D341Med (cell line): Measurements from ENCODE around the gene TNS4.

Experiments used
- DNase-seq: peaks from one replicate; pipeline ENCODE4 v3.0.0; 2012; ENCODE audit warnings: low spot score

Gene TNS4

DNA sequence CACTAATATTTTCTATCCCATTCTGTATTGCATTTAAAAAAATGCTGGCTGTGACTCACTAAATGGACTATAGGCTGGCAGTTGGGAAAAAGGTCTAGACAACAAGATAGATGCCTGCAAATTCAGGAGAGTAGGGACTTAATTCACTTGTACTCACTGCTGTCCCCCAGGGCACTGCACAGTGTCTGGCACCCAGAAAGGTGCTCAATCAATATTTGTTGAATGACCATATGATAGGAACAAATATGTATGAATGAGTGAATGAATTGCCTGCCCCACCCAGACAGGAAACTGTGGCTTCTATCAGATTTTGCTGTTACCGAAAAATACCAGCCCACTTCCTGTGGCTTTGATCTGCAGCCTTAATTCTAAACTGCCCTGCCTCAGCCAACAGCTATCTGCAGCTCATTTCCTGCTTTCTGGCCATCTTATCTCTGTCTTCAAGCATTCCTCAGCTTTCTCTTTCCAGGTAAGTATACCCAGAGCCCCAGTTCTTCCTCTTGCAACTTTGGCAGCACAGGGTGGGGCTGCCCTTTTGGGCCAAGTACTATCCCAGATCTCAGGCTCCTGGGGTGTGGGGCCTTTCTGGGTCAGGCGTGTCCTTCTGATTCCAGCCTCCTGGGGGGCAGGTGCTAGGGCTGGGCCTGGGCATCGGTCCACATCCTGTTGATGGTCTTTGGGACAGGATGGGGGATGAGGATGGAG lies 15.3 kb upstream of the TNS4 start:
- no peak for DNase-seq

DNA sequence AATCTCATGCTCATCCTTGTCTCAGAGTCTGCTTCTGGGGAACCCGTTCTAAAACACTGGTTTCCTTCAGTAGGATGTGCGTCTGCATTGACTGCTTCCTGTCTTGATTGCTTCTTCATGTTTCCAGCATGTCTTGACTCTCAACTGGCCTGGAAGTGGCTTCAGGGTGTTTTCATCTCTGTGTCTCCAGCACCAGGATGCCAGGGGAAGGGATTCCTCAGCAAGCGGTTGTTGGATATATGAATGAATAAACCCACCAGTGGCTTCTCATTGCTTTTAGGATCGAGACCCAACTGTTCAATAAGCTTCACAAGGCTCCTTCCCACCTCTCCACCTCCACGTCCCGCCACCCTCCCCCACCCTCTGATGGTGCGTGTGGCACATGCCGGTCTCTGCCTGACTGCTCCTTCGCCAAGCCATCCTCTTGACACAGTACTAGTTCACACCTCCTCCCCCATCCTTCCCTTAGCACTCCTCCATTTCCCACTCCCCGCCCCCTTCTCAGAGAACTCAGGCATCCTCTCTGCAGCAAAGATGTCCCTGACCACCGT lies 14.1 kb upstream of the TNS4 start:
- no peak for DNase-seq

DNA sequence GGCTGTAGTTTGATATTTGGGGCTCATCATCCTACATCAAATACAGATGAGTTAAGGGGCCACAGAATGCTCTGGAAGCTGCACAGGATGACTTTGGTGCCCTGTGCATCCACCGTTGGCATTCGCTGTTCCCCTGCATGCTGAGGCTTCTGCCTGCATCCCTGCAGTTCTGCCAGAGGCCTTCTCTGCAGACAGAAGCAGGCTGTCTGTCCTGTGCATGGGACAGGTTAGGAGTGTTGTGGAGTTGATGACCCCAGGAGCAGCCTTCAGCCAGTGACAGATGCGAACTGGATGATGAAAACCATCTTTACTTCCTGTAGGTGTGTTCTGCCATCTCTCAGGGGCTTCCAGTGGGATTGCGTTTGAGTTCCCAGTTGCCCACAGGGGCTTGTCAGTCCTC lies 13.6 kb upstream of the TNS4 start:
- DNase-seq: no peak

DNA sequence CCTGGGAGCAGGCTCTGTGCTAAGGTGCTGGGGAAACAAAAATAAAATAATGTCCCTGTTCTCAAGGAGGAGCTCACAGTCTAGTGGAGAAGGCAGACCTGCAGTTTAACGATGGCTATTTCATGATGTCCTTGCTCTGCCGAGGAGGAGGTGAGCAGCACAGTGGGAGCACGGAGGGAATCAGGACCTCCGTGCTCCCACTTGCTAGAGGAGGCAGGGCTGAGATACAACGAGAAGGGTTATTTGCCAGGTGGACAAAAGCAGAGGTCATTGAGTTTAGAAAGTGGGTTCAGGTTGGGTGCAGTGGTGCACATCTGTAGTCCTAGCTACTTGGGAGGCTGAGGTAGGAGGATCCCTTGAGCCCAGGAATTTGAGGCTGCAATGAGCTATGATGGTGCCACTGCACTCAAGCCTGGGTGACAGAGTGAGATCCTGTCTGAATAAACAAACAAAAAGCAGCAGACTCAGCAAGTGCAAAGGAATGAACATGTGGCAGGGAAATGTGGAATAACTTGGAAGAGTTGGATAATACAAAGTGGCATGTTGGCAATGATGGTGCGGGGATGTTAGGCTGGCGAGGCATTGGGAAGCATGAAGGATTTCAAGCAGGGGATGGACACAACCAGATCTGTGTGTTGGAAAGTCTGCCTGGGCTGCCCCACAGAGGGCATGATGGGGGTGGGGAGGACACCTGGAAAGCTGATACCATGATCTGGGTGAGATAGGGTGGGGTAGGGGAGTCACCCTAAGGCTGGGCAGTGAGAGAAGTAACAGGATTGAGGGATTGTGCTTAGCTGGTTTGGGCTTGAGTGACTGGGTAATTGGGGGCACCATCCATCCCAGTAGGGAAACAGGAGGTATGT lies 12.8 kb upstream of the TNS4 start:
- DNase-seq: no peak

DNA sequence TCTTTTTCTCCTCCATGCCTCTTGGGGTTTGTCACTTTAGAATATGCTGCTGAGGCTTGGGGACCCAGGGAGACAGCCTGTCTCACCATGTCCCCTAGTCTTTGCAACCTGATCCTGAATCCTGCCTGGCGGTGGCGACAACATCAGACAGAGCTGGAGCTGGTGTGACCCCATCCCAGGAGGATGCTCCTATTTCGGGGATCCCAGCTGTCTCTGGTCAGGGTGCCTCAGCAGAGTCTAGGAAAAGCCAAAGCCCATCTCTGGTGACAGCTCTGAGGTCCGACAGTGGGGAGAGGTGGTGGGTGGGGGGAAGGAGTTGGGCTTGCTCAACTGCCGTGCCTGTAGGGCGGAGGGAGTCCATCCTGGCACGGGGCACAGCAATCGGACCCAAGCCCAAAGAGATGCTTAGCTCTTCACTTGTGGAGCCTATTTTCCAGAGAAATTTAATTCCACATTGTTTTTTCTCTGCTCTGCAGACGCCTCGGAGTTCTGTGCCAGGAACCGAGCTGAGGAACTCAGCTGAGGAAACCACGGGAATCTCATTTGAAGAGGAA lies 10.3 kb upstream of the TNS4 start:
- no peak for DNase-seq

GRCh38 chr17:40511136-40511535 lies 9.7 kb upstream of the TNS4 start:
- DNase-seq: no peak

DNA sequence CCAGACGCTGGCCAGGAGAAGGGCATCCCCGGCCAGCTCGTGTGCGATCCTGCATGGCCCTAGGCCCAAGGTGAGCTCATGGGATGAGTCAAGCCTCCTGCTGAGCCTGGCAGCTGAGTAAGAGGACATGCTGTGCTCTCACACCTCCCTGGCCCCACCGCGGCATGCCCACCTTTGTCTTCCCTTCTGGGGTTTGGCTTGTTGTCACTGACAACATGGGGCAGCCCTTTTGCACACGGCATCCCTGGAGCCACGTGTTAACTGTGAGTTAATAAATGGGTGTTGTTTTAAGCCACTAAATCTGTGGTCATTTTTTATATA lies 8.9 kb upstream of the TNS4 start:
- DNase-seq: no peak

- no peak for DNase-seq
Observed at GRCh38 chr17:40509626-40510327, 8.4 kb upstream of the TNS4 start.

- DNase-seq: no peak
Observed at GRCh38 chr17:40506786-40507185, 5.4 kb upstream of the TNS4 start.

- no peak for DNase-seq
Observed at GRCh38 chr17:40503154-40503553, 1.7 kb upstream of the TNS4 start.

DNA sequence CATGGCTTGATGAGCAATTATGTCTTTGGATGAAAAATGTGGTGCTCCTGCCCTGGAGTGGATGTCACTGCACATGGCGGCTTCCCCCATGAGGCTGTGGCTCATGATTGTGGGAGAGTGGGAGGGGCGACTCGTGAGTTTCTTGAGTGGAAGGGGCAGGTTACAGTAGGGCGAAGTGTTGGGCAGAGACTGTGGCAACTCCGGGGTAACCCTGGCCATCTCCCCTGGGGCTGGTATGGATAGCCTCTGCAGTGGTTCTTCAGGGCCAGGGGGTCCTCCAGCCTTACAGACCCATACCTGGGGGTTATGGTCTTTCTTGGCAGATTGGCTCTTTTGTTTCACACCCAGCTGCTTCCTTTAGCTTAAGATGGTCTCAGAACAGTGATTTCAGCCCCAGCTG lies 1.3 kb upstream of the TNS4 start:
- no peak for DNase-seq

GRCh38 chr17:40500709-40501108 lies 714 bp downstream of the TNS4 start:
- no peak for DNase-seq

- DNase-seq: no peak
Observed at GRCh38 chr17:40500190-40500589, 1.2 kb downstream of the TNS4 start.

GRCh38 chr17:40499551-40500189 lies 1.8 kb downstream of the TNS4 start:
- DNase-seq: peak; percentile 77

DNA sequence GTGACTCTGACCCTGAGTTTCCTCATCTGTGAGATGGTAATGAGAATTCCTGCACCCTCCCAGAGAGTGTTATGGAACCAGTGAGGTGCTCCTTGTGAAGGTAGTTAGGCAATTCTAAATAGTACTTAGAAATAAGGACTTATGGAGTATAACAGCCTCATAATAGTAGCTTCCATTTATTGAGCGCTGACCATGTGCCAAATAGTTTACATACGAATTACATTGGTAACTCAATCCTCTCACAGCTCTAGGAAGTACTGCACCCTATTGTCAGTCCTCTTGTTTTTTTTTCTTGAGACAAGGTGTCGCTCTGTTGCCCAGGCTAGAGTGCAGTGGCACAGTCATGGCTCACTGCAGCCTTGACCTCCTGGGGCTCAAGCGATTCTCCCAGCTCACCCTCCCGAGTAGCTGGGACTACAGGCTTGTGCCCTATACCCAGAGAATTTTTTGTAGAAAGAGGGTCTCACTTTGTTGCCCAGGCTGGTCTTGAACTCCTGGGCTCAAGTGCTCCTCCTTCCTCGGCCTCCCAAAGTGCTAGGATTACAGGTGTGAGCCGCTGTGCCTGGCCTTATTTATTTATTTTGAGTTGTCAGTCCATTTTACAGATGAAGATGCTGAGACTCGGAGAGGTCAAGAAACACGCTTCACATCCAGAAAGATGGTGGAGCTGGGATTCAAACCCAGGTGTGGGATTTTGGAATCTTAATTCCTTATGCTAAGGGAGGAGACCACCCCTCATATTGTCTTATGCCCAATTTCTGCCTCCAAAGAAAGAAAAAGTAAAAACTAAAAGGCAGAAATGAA lies 2.9 kb downstream of the TNS4 start:
- DNase-seq: no peak

DNA sequence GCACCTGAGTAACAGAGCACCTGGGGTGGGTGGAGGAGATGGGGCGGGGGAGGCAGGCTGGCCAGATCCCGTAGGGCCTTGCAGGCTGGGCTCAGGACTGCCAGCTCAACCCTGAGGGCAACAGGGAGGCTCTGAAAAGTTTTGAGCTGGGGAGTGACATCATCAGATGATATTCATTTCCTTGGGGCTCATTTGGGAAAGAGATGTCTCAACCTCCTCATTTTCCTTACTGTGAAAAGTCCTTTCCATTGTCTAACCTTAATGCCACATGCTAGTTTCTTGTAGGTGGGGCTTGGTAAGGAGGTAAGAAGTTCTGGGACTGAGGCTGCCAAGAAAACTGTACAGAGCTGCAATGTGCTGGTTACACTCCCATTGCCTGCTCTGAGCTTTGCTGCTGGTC lies 3.7 kb downstream of the TNS4 start:
- DNase-seq: no peak

DNA sequence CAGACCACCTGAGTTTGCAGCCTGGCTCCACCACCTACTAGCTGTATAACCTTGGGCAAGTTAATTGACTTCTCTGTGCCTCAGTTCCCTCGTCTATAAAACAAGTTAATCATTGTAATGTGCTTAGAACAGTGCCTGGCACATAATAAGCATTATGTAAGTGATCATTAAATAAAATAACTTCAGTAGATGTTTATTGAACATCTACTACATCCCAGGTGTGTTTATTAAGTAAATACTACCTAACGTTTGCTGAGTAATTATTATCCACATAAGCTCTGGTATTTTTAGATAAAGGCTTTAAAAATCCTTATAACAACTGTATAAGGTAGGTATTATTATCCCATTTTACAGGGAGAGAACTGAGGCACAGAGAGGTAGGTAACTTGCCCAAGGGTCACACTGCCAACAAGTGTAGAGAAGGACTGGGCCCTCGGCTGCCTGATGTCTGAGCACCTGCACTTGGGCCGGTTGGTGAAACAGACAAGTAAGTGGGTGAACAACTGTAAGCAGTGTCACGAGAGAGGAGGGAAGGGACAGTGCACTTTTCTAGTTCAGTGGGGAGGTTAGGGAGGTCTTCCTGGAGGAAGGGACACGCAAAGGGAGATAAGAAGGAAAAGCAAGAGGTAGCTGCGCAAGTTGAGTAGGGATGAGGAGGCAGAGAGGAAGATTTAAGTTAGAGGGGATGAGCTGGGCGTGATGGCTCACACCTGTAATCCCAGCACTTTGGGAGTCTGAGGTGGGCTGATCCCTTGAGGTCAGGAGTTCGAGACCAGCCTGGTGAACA lies 4.6 kb downstream of the TNS4 start:
- DNase-seq: no peak

DNA sequence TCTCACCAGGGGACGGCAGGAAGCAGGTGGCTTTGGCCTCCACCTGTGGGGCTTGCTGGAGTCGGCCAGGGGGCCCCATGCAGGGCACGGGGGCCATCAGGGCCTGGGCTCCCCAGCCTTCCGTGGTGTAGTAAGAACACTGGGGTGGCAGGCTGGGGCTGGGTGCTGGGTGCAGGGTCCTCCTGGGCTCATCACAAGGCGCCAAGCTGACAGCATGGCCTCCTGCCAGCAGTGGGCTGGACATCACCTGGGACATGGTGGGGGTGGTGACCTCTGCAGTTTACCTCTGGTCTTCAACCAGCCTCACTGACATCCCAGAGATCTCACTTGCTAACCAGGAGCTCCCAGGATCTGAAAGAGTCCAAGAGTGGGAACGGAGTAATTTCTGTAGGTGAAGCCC lies 5.3 kb downstream of the TNS4 start:
- DNase-seq: no peak

DNA sequence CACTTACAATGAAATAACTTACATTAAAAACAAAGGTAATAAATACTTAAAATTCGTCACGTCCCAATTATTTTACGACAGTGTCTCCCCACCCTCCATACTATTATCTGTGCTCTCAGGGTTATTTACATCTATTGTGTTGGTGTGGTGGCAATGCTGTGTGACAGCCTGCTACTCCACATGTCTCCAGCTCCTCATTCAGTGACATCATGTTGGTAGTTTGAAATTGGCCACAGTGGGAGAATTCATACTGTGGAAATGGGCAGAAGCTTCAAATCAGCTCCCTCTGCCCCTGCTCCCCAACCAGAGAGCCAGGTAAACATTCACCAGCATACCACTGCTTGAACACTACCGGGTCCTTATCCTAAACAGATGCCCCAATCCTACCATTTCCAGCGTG lies 6.3 kb downstream of the TNS4 start:
- DNase-seq: no peak

- no peak for DNase-seq
Observed at GRCh38 chr17:40493697-40494096, 7.7 kb downstream of the TNS4 start.
